ENCODE results near the gene MGAT4B. TPM values are rescaled to one million over a fixed set of nuclear protein-coding genes. Genes with fewer than 3 reads are reported as not detected.

Gene MGAT4B
- total RNA-seq, 1 experiment from 2014 or later = 151 TPM

DNA sequence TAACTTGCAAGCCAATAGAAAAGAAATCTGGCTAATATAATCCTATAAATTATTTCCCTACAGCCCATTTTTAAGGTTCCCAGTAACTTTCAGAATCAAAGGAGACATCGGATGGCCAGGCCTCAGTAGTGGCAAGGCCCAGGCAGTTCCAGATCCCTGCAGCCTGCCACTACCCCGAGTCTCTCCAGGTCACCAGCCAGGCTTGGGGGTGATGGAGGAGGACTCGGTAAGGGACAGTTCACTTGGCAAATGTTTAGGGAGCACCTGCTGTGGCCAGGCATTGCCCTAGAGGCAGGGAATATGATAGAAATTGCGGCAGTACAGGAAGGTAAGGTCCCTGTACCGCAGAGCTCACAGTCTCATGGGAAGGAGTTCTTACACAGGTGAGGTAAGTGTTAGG, 28.1 kb downstream of the MGAT4B start:
- ATAC-seq (no peak), DNase-seq (ENCODE audit: low spot score) (no peak)
- TF ChIP-seq, protein P1, sequence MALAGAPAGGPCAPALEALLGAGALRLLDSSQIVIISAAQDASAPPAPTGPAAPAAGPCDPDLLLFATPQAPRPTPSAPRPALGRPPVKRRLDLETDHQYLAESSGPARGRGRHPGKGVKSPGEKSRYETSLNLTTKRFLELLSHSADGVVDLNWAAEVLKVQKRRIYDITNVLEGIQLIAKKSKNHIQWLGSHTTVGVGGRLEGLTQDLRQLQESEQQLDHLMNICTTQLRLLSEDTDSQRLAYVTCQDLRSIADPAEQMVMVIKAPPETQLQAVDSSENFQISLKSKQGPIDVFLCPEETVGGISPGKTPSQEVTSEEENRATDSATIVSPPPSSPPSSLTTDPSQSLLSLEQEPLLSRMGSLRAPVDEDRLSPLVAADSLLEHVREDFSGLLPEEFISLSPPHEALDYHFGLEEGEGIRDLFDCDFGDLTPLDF (CRISPR knock-in tag; IDR thresholded peaks at IDR 0.05) = no peak
- TF ChIP-seq, protein P2, sequence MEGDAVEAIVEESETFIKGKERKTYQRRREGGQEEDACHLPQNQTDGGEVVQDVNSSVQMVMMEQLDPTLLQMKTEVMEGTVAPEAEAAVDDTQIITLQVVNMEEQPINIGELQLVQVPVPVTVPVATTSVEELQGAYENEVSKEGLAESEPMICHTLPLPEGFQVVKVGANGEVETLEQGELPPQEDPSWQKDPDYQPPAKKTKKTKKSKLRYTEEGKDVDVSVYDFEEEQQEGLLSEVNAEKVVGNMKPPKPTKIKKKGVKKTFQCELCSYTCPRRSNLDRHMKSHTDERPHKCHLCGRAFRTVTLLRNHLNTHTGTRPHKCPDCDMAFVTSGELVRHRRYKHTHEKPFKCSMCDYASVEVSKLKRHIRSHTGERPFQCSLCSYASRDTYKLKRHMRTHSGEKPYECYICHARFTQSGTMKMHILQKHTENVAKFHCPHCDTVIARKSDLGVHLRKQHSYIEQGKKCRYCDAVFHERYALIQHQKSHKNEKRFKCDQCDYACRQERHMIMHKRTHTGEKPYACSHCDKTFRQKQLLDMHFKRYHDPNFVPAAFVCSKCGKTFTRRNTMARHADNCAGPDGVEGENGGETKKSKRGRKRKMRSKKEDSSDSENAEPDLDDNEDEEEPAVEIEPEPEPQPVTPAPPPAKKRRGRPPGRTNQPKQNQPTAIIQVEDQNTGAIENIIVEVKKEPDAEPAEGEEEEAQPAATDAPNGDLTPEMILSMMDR (IDR thresholded peaks at IDR 0.05) = no peak
- TF ChIP-seq, protein P3, sequence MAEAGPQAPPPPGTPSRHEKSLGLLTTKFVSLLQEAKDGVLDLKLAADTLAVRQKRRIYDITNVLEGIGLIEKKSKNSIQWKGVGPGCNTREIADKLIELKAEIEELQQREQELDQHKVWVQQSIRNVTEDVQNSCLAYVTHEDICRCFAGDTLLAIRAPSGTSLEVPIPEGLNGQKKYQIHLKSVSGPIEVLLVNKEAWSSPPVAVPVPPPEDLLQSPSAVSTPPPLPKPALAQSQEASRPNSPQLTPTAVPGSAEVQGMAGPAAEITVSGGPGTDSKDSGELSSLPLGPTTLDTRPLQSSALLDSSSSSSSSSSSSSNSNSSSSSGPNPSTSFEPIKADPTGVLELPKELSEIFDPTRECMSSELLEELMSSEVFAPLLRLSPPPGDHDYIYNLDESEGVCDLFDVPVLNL (CRISPR knock-in tag; IDR thresholded peaks at IDR 0.05; ENCODE audit: borderline replicate concordance, low read depth) = no peak
- TF ChIP-seq JUN (CRISPR knock-in tag; IDR thresholded peaks at IDR 0.05) (no peak), TCF7 (CRISPR knock-in tag; IDR thresholded peaks at IDR 0.05; ENCODE audit: low read depth) (no peak), ZNF317 (CRISPR knock-in tag; IDR thresholded peaks at IDR 0.05; ENCODE audit: borderline replicate concordance, low read depth) (no peak), CREM (CRISPR knock-in tag; IDR thresholded peaks at IDR 0.05) (no peak), IRF2 (CRISPR knock-in tag; IDR thresholded peaks at IDR 0.05; ENCODE audit: borderline replicate concordance, low read depth) (no peak), ZNF121 (CRISPR knock-in tag; IDR thresholded peaks at IDR 0.05) (no peak)
- TF ChIP-seq, protein P4, sequence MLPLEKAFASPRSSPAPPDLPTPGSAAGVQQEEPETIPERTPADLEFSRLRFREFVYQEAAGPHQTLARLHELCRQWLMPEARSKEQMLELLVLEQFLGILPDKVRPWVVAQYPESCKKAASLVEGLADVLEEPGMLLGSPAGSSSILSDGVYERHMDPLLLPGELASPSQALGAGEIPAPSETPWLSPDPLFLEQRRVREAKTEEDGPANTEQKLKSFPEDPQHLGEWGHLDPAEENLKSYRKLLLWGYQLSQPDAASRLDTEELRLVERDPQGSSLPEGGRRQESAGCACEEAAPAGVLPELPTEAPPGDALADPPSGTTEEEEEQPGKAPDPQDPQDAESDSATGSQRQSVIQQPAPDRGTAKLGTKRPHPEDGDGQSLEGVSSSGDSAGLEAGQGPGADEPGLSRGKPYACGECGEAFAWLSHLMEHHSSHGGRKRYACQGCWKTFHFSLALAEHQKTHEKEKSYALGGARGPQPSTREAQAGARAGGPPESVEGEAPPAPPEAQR (CRISPR knock-in tag; IDR thresholded peaks at IDR 0.05) = no peak
- TF ChIP-seq, protein P5, sequence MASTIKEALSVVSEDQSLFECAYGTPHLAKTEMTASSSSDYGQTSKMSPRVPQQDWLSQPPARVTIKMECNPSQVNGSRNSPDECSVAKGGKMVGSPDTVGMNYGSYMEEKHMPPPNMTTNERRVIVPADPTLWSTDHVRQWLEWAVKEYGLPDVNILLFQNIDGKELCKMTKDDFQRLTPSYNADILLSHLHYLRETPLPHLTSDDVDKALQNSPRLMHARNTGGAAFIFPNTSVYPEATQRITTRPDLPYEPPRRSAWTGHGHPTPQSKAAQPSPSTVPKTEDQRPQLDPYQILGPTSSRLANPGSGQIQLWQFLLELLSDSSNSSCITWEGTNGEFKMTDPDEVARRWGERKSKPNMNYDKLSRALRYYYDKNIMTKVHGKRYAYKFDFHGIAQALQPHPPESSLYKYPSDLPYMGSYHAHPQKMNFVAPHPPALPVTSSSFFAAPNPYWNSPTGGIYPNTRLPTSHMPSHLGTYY (CRISPR knock-in tag; IDR thresholded peaks at IDR 0.05) = no peak
- TF ChIP-seq, protein P6, sequence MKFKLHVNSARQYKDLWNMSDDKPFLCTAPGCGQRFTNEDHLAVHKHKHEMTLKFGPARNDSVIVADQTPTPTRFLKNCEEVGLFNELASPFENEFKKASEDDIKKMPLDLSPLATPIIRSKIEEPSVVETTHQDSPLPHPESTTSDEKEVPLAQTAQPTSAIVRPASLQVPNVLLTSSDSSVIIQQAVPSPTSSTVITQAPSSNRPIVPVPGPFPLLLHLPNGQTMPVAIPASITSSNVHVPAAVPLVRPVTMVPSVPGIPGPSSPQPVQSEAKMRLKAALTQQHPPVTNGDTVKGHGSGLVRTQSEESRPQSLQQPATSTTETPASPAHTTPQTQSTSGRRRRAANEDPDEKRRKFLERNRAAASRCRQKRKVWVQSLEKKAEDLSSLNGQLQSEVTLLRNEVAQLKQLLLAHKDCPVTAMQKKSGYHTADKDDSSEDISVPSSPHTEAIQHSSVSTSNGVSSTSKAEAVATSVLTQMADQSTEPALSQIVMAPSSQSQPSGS (CRISPR knock-in tag; IDR thresholded peaks at IDR 0.05; ENCODE audit: borderline replicate concordance, low read depth) = no peak
- TF ChIP-seq, protein P7, sequence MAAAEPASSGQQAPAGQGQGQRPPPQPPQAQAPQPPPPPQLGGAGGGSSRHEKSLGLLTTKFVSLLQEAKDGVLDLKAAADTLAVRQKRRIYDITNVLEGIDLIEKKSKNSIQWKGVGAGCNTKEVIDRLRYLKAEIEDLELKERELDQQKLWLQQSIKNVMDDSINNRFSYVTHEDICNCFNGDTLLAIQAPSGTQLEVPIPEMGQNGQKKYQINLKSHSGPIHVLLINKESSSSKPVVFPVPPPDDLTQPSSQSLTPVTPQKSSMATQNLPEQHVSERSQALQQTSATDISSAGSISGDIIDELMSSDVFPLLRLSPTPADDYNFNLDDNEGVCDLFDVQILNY (CRISPR knock-in tag; IDR thresholded peaks at IDR 0.05) = no peak
- Mint-ChIP-seq H3K4me1 (no peaks in the 10 kb centered on the region), H3K27ac (no peak overlapping the region), H3K36me3 (peaks cover 30% of the 10 kb centered on the region), H3K4me3 (no peak overlapping the region), H3K27me3 (ENCODE audit: low read depth) (no peaks in the 10 kb centered on the region), H3K9me3 (no peaks in the 10 kb centered on the region)
- ChIA-PET CTCF (no interaction called here), POLR2A (no interaction called here)

DNA sequence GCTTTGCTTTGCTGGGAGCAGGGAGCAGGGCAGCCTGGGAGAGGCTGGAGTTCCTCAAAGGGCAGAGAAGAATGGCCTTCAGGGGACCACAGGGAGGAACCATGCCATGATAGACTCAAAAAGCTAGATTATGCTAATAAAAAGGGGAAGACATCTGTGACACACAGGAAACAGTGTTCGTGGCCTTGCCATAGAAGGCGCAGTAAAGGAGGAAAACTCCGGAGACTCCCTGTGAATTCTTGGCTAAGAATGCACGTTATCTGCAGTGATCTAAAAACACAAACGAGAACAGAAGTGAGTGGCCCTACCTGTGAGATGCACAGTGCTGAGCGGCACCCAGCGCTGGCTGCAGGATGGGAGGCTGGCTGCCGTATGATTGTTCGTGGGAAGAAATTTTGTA, 28.8 kb downstream of the MGAT4B start:
- DNase-seq (ENCODE audit: low spot score) = no peak
- H3K4me3 Mint-ChIP-seq = no peak overlapping the region
- H3K4me1 Mint-ChIP-seq = no peaks in the 10 kb centered on the region
- H3K9me3 Mint-ChIP-seq = no peaks in the 10 kb centered on the region
- peaks cover 37% of the 10 kb centered on the region for H3K36me3 Mint-ChIP-seq
- H3K27ac Mint-ChIP-seq = no peak overlapping the region
- ChIA-PET CTCF (interaction anchor here (0.6 to 0.8 kb wide), 2 partner anchors 15 to 18 kb away, joined by 3 read pairs; no protein-coding TSS in a partner anchor), POLR2A (no interaction called here)
- no peak for ATAC-seq
- H3K27me3 Mint-ChIP-seq (ENCODE audit: low read depth) = no peaks in the 10 kb centered on the region
- no peak for TF ChIP-seq HMGA2 (CRISPR knock-in tag; IDR thresholded peaks at IDR 0.05)
- TF ChIP-seq, protein P2 (IDR thresholded peaks at IDR 0.05) = no peak
- TF ChIP-seq, protein P7 (CRISPR knock-in tag; IDR thresholded peaks at IDR 0.05) = no peak
- TF ChIP-seq, protein P8, sequence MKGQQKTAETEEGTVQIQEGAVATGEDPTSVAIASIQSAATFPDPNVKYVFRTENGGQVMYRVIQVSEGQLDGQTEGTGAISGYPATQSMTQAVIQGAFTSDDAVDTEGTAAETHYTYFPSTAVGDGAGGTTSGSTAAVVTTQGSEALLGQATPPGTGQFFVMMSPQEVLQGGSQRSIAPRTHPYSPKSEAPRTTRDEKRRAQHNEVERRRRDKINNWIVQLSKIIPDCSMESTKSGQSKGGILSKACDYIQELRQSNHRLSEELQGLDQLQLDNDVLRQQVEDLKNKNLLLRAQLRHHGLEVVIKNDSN (CRISPR knock-in tag; IDR thresholded peaks at IDR 0.05) = no peak
- TF ChIP-seq TEAD4 (CRISPR knock-in tag; IDR thresholded peaks at IDR 0.05) = no peak
- TF ChIP-seq MYBL2 (CRISPR knock-in tag; IDR thresholded peaks at IDR 0.05) = no peak
- no peak for TF ChIP-seq NFATC4 (CRISPR knock-in tag; IDR thresholded peaks at IDR 0.05)
- TF ChIP-seq, protein P9, sequence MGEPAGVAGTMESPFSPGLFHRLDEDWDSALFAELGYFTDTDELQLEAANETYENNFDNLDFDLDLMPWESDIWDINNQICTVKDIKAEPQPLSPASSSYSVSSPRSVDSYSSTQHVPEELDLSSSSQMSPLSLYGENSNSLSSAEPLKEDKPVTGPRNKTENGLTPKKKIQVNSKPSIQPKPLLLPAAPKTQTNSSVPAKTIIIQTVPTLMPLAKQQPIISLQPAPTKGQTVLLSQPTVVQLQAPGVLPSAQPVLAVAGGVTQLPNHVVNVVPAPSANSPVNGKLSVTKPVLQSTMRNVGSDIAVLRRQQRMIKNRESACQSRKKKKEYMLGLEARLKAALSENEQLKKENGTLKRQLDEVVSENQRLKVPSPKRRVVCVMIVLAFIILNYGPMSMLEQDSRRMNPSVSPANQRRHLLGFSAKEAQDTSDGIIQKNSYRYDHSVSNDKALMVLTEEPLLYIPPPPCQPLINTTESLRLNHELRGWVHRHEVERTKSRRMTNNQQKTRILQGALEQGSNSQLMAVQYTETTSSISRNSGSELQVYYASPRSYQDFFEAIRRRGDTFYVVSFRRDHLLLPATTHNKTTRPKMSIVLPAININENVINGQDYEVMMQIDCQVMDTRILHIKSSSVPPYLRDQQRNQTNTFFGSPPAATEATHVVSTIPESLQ (CRISPR knock-in tag; IDR thresholded peaks at IDR 0.05) = no peak

Data from WTC11 (cell line).